ENCODE data around the gene PAOX.

The PAOX gene

DNA sequence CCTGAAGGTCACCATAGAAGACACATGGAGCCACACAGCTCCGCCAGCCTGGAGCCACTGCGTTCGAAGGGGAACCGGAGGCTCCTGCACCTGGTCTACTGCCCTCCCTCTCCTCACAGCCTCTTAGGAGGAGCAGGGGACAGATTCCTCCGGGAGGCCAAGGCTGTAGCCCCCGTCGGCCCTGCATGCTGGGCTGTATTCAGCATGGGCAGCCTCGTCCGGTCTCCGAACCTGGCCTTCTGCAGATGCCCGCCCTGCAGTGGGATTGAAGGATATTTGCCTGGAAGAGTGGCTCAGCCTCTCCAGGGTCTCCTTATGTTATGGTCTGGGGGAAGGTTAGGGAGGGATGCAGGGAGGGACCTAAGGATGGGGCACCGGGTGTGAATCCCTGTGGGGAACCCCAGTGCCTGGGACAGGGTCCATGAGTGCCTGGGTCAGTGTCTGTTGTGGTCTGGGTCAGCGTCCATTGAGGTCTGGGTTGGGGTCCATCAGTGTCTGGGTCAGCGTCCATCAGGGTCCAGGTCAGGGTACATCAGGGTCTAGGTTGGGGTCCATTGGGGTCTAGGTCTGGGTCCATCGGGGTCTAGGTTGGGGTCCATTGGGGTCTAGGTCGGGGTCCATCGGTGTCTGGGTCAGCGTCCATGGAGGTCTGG, 61.7 kb downstream of the PAOX start:
- no peak for DNase-seq (ENCODE audit: low read depth)

All from EH (cell line).